Calu3 (cell line): ENCODE results near the gene TMEM35B. TPM values are rescaled to one million over a fixed set of nuclear protein-coding genes. Genes with fewer than 3 reads are reported as not detected.

Source experiments
- BruUV-seq: library from RNA; stranded (reverse); fragments of 400-500 nt; replicated peaks from 2 replicates; lab custom pipeline; 2021; lab: Mats Ljungman, UMichigan
- CTCF ChIA-PET: fragments of 300-600 bp; sonication (Branson Sonifier 250); formaldehyde crosslinking; loops from one replicate; lab custom pipeline; 2022; ENCODE audit warnings: antibody characterized with exemption; lab: Charles Lee
- DNase-seq: peaks from one replicate; pipeline ENCODE4 v3.0.0; 2022
- H3K27ac Mint-ChIP-seq: one replicate; pipeline ENCODE4 v1.8.0; 2022; ENCODE audit warnings: mixed read lengths; ENCODE audit not compliant: unreplicated experiment
- H3K27me3 Mint-ChIP-seq: one replicate; pipeline ENCODE4 v1.8.0; 2022; ENCODE audit warnings: mixed read lengths; ENCODE audit not compliant: unreplicated experiment
- H3K36me3 Mint-ChIP-seq: one replicate; pipeline ENCODE4 v1.8.0; 2022; ENCODE audit warnings: mild to moderate bottlenecking, moderate library complexity, mixed read lengths; ENCODE audit not compliant: insufficient read depth, unreplicated experiment
- H3K4me1 Mint-ChIP-seq: one replicate; pipeline ENCODE4 v1.8.0; 2022; ENCODE audit warnings: mild to moderate bottlenecking, low read depth, mixed read lengths; ENCODE audit not compliant: unreplicated experiment
- H3K4me3 Mint-ChIP-seq: one replicate; pipeline ENCODE4 v1.8.0; 2022; ENCODE audit warnings: mild to moderate bottlenecking, low read depth, moderate library complexity, mixed read lengths; ENCODE audit not compliant: unreplicated experiment
- H3K9me3 Mint-ChIP-seq: one replicate; pipeline ENCODE4 v1.8.0; 2022; ENCODE audit warnings: low read depth, mixed read lengths; ENCODE audit not compliant: unreplicated experiment
- intact Hi-C: fragments of 100-400 bp; cut with micrococcal nuclease; formaldehyde crosslinking; loops from one replicate; pipeline ENCODE4 v1.10.0; 2022; ENCODE audit not compliant: unreplicated experiment
- total RNA-seq: library from RNA; stranded (reverse); gene quantifications from 2 replicates; pipeline ENCODE4 v1.2.3, GENCODE V29; 2022
- TF ChIP-seq, protein P1 (sequence below): fragments of 200-600 bp; IDR thresholded peaks from one replicate; pipeline ENCODE4 v1.8.0; 2022; ENCODE audit warnings: antibody characterized with exemption; ENCODE audit not compliant: unreplicated experiment

TMEM35B gene
- total RNA-seq, 1 experiment from 2014 or later, result 27.6 TPM

DNA sequence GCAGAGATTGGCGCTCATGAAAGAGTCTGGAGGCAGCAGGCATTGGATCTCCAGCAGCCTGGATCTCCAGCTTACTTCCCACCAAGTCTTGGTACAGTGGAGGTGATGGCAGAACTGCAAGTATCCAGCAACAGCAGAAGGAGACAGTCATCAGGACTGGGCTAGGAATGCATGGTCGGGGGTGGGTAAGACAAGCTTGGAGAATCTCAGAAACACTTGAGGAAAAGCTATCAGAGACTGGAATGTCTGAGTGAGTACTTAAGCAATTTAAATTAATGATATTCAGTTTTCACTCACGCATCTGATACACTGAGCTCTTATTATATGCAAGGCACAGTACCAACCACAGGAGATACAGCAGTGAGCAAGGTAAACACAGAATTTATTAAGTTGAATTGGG, 9.8 kb downstream of the TMEM35B start:
- intact Hi-C loops, result no loop called here

DNA sequence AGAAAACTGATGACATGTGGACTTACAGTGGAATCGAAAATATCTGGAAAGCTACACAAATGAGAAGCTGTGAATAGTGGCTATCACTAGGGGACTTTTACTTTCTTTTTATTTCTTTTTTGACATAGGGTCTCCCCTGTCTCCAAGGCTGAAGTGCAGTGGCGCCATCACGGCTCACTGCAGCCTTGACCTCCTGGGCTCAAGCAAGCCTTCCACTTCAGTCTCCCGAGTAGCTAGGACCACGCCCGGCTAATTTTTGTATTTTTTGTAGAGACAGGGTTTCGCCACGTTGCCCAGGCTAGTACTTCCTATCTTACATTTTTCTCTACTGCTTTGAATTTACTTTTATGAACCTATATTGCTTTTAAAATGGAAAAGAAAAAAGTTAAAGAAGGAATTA, 10.5 kb downstream of the TMEM35B start:
- Mint-ChIP-seq H3K36me3 (peaks cover 13% of the 10 kb centered on the region), H3K9me3 (no peaks in the 10 kb centered on the region), H3K4me3 (no peak overlapping the region), H3K27ac (no peak overlapping the region), H3K4me1 (peaks cover 8% of the 10 kb centered on the region), H3K27me3 (no peaks in the 10 kb centered on the region)
- intact Hi-C loops, result no loop called here
- BruUV-seq, result no TSS peak
- TF ChIP-seq, protein P1, sequence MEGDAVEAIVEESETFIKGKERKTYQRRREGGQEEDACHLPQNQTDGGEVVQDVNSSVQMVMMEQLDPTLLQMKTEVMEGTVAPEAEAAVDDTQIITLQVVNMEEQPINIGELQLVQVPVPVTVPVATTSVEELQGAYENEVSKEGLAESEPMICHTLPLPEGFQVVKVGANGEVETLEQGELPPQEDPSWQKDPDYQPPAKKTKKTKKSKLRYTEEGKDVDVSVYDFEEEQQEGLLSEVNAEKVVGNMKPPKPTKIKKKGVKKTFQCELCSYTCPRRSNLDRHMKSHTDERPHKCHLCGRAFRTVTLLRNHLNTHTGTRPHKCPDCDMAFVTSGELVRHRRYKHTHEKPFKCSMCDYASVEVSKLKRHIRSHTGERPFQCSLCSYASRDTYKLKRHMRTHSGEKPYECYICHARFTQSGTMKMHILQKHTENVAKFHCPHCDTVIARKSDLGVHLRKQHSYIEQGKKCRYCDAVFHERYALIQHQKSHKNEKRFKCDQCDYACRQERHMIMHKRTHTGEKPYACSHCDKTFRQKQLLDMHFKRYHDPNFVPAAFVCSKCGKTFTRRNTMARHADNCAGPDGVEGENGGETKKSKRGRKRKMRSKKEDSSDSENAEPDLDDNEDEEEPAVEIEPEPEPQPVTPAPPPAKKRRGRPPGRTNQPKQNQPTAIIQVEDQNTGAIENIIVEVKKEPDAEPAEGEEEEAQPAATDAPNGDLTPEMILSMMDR, result no peak
- CTCF ChIA-PET, result no interaction called here
- DNase-seq, result no peak

More for the DNA sequence above, 9.8 kb downstream of the TMEM35B start:
- DNase-seq, result no peak
- peaks cover 13% of the 10 kb centered on the region for H3K36me3 Mint-ChIP-seq
- H3K4me1 Mint-ChIP-seq, result peaks cover 8% of the 10 kb centered on the region
- no TSS peak for BruUV-seq
- TF ChIP-seq, protein P1, result no peak
- CTCF ChIA-PET, result no interaction called here
- no peak overlapping the region for H3K27ac Mint-ChIP-seq
- no peaks in the 10 kb centered on the region for H3K9me3 Mint-ChIP-seq
- H3K27me3 Mint-ChIP-seq, result no peaks in the 10 kb centered on the region
- no peak overlapping the region for H3K4me3 Mint-ChIP-seq

DNA sequence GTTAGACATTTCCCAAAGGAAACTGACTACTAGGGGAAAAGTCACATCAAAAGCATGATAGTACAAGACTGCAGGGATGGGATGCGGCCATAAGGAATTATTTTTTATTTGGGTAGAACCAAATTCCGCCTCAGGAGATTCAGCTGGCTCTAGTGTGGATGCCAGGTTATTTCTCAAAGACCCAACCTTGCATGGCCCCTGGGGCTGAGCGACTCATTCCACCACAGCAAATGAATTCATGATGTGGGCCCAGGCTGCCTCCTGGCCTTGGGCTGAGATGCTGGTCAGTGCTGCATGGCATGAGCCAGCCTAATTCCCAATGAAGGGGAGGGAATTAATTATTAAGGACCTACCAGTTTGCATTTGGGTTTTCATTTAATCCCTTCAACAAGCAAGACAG, 11.8 kb downstream of the TMEM35B start:
- H3K9me3 Mint-ChIP-seq, result no peaks in the 10 kb centered on the region
- no peak for DNase-seq
- H3K36me3 Mint-ChIP-seq, result peaks cover 13% of the 10 kb centered on the region
- BruUV-seq, result no TSS peak
- H3K4me3 Mint-ChIP-seq, result no peak overlapping the region
- CTCF ChIA-PET, result no interaction called here
- H3K4me1 Mint-ChIP-seq, result peaks cover 8% of the 10 kb centered on the region
- intact Hi-C loops, result no loop called here
- no peak overlapping the region for H3K27ac Mint-ChIP-seq
- H3K27me3 Mint-ChIP-seq, result no peaks in the 10 kb centered on the region
- TF ChIP-seq, protein P1, result no peak

DNA sequence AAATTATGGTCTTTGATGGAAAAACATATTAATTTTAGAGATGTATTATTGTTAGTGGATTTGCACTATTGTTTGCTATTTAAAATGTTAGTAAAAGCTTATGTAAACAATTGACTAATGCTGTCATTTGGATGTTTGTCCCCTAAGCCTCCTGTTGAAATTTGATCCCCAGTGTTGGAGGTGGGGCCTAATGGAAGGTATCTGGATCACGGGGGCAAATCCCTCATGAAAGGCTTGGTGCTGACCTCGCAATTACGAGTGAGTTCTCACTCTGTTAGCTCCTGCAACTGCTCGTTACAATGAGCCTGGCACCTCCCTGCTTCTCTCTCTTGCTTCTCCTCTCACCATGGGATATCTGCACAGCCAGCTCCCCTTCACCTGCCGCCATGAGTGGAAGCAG, 14.3 kb downstream of the TMEM35B start:
- CTCF ChIA-PET, result no interaction called here
- no peaks in the 10 kb centered on the region for H3K27me3 Mint-ChIP-seq
- intact Hi-C loops, result no loop called here
- H3K36me3 Mint-ChIP-seq, result peaks cover 11% of the 10 kb centered on the region
- no peak overlapping the region for H3K27ac Mint-ChIP-seq
- no peaks in the 10 kb centered on the region for H3K9me3 Mint-ChIP-seq
- no TSS peak for BruUV-seq
- no peak overlapping the region for H3K4me3 Mint-ChIP-seq
- TF ChIP-seq, protein P1, result no peak
- peaks cover 8% of the 10 kb centered on the region for H3K4me1 Mint-ChIP-seq
- DNase-seq, result no peak
